ENCODE results near the gene COL23A1. TPM values are rescaled to one million over a fixed set of nuclear protein-coding genes. Genes with fewer than 3 reads are reported as not detected.

Gene COL23A1
- total RNA-seq, 1 experiment from 2014 or later = 0.08 TPM

GRCh38 chr5:178193251-178193809 lies 396.9 kb downstream of the COL23A1 start:
- no peak for DNase-seq (ENCODE audit: low spot score)

GRCh38 chr5:178192787-178193186 lies 397.4 kb downstream of the COL23A1 start:
- no peak for DNase-seq (ENCODE audit: low spot score)

- no peak for DNase-seq (ENCODE audit: low spot score)
Observed at GRCh38 chr5:178192244-178192643, 397.9 kb downstream of the COL23A1 start.

GRCh38 chr5:178191661-178192060 lies 398.5 kb downstream of the COL23A1 start:
- DNase-seq (ENCODE audit: low spot score) = no peak

GRCh38 chr5:178189433-178189832 lies 400.8 kb downstream of the COL23A1 start:
- no peak for DNase-seq (ENCODE audit: low spot score)

Other genes with a start within 250 kb of the COL23A1 start
- 7.7 and 9.3 TPM in 2 replicates for gene CLK4, start 36.7 kb upstream of the COL23A1 start, total RNA-seq (2014; rRNA removed; shearing (Covaris generic))
- 13.2 and 14.1 TPM in 2 replicates for gene ZNF354A, start 140.3 kb upstream of the COL23A1 start, total RNA-seq (2014; rRNA removed; shearing (Covaris generic))